MG63 (cell line): Measurements from ENCODE around the gene FHIP1A. TPM values are rescaled to one million over a fixed set of nuclear protein-coding genes. Genes with fewer than 3 reads are reported as not detected.

Experiments used
- DNase-seq: peaks from one replicate; pipeline ENCODE4 v3.0.0-alpha.2; 2020
- H3K27me3 ChIP-seq: fragments of 250-450 bp; sonication (Bioruptor Pico); 2 replicates; pipeline ENCODE4 v1.5.1; 2020; ENCODE audit warnings: mild to moderate bottlenecking, moderate library complexity
- H3K36me3 ChIP-seq: fragments of 250-450 bp; sonication (Bioruptor Pico); 2 replicates; pipeline ENCODE4 v1.5.1; 2020; ENCODE audit warnings: mild to moderate bottlenecking, moderate library complexity
- H3K4me3 ChIP-seq: fragments of 250-450 bp; sonication (Bioruptor Pico); 2 replicates; pipeline ENCODE4 v1.5.1; 2020; ENCODE audit warnings: mild to moderate bottlenecking, moderate library complexity
- H3K9me3 ChIP-seq: fragments of 250-450 bp; sonication (Bioruptor Pico); 2 replicates; pipeline ENCODE4 v1.5.1; 2020; ENCODE audit warnings: mild to moderate bottlenecking, moderate library complexity
- total RNA-seq: library from RNA; depleted of rRNA; stranded (reverse); fragments of >200 nt; shearing (Covaris generic); gene quantifications from 2 replicates; pipeline ENCODE4 v1.2.3, GENCODE V29; 2014; ENCODE audit warnings: low replicate concordance

Gene FHIP1A
- total RNA-seq, 1 experiment from 2014 or later, result 2.0 TPM

GRCh38 chr4:151408380-151408629, 671 bp upstream of the FHIP1A start:
- Histone ChIP-seq H3K27me3 (no peaks in the 10 kb centered on the region), H3K36me3 (no peaks in the 10 kb centered on the region), H3K9me3 (no peaks in the 10 kb centered on the region), H3K4me3 (peak overlapping the region; percentile 63)
- DNase-seq, result no peak

DNA sequence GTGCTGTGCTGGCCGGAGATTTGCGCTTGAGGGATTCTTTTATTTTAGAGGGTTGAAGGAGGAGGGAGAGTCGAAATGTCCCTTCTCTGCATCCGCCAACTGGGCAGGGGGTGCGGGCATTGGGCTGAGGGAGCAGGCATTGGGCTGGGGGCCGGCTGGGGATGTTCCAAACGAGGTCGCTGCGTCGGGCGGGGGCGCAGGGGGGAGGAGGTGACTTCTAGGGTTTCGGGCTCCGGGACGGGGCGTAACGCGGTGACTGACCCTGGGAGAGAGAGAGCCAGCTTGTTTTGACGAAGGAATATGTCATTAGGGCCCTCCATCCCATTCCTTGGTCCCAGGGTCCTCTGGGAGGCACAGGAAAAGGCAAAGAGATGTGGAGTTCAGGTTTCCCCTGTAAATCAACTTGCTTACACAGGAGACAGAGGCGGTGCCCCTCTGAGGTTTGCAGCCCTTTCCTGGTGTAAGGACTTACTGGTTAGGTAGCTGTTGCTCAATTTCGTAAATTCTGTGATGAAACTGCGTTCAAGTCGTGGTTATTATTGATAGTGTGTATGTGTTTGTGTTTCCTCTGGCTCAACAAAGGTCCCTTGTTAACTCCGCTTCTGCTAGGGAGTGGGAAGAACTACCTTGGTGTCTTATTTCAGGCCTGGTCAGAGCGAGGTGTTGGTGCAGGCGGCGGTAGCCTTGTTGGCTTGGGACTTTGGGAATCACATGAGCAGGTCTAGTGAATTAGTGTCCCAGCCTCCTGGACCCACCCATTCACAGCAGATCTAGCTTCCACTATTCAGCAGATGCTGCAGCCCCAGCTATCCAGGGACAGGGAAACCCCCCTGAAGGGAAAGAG, 716 bp downstream of the FHIP1A start:
- Histone ChIP-seq H3K9me3 (no peaks in the 10 kb centered on the region), H3K27me3 (no peaks in the 10 kb centered on the region), H3K4me3 (peak overlapping the region; percentile 63), H3K36me3 (no peaks in the 10 kb centered on the region)
- DNase-seq, result no peak

GRCh38 chr4:151415978-151416377, 7.0 kb downstream of the FHIP1A start:
- Histone ChIP-seq H3K4me3 (no peak overlapping the region), H3K9me3 (no peaks in the 10 kb centered on the region), H3K36me3 (no peaks in the 10 kb centered on the region), H3K27me3 (no peaks in the 10 kb centered on the region)
- DNase-seq, result no peak

GRCh38 chr4:151417164-151417571, 8.2 kb downstream of the FHIP1A start:
- Histone ChIP-seq H3K9me3 (no peaks in the 10 kb centered on the region), H3K27me3 (no peaks in the 10 kb centered on the region), H3K36me3 (no peaks in the 10 kb centered on the region), H3K4me3 (no peak overlapping the region)
- peak; percentile 9 for DNase-seq

GRCh38 chr4:151417766-151418376, 8.9 kb downstream of the FHIP1A start:
- DNase-seq, result peak; percentile 57
- Histone ChIP-seq H3K36me3 (no peaks in the 10 kb centered on the region), H3K9me3 (no peaks in the 10 kb centered on the region), H3K27me3 (no peaks in the 10 kb centered on the region), H3K4me3 (no peak overlapping the region)

- peak; percentile 42 for DNase-seq
- no peaks in the 10 kb centered on the region for H3K36me3 ChIP-seq
- H3K27me3 ChIP-seq, result no peaks in the 10 kb centered on the region
- H3K9me3 ChIP-seq, result no peaks in the 10 kb centered on the region
- no peak overlapping the region for H3K4me3 ChIP-seq
These were observed 9.4 kb downstream of the FHIP1A start for GRCh38 chr4:151418385-151418784.

GRCh38 chr4:151418856-151419255, 9.9 kb downstream of the FHIP1A start:
- Histone ChIP-seq H3K27me3 (no peaks in the 10 kb centered on the region), H3K4me3 (no peak overlapping the region), H3K9me3 (no peaks in the 10 kb centered on the region), H3K36me3 (no peaks in the 10 kb centered on the region)
- no peak for DNase-seq

GRCh38 chr4:151420250-151420807, 11.4 kb downstream of the FHIP1A start:
- Histone ChIP-seq H3K36me3 (no peaks in the 10 kb centered on the region), H3K27me3 (no peaks in the 10 kb centered on the region), H3K4me3 (no peak overlapping the region), H3K9me3 (no peaks in the 10 kb centered on the region)
- DNase-seq, result no peak

DNA sequence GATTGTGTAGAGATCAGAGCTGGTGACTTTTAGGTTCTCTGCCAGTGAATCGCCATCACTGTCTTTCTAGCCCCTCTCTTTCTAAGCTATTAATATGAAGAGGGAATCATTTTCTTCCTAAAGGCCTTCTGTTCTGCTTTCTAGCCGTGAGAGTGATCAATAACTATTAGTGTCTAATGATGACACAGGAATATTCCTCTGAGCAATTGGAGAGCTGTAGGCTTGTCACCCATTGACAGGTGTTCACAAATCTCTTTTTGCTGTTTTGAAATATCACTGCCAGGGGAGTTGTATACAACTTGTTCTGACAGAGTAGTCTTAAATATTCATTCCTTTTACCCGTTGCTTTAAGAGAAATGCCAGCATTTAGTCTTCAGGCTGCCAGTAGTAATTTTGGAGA, 13.9 kb downstream of the FHIP1A start:
- H3K9me3 ChIP-seq, result no peaks in the 10 kb centered on the region

GRCh38 chr4:151426513-151426912, 17.5 kb downstream of the FHIP1A start:
- Histone ChIP-seq H3K4me3 (no peak overlapping the region), H3K27me3 (no peaks in the 10 kb centered on the region), H3K9me3 (no peaks in the 10 kb centered on the region), H3K36me3 (no peaks in the 10 kb centered on the region)
- no peak for DNase-seq

More for the DNA sequence above, 13.9 kb downstream of the FHIP1A start:
- DNase-seq, result no peak
- Histone ChIP-seq H3K36me3 (no peaks in the 10 kb centered on the region), H3K4me3 (no peak overlapping the region), H3K27me3 (no peaks in the 10 kb centered on the region)

DNA sequence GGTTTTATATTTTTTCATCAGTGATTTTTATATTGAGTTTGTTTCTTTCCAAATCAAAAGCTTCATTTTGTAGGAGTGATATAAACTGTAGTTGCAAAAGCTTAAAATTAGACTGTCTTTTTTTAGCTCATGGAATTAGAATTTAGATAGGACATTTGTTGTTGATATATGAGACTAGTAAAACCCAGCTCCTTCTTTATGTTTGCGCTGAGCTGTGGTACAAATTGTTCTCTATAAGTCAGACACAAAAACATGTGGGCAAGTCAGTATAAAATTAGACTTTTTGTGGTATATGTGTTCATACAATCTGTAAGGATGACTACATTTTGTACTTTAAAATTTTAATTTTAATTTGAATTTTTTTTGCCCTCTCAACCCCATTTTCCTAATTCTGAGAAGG, 18.3 kb downstream of the FHIP1A start:
- H3K27me3 ChIP-seq, result no peaks in the 10 kb centered on the region
- no peaks in the 10 kb centered on the region for H3K9me3 ChIP-seq
- H3K4me3 ChIP-seq, result no peak overlapping the region
- H3K36me3 ChIP-seq, result no peaks in the 10 kb centered on the region
- DNase-seq, result no peak

GRCh38 chr4:151428346-151428745, 19.4 kb downstream of the FHIP1A start:
- Histone ChIP-seq H3K27me3 (no peaks in the 10 kb centered on the region), H3K36me3 (no peaks in the 10 kb centered on the region), H3K9me3 (no peaks in the 10 kb centered on the region), H3K4me3 (no peak overlapping the region)
- no peak for DNase-seq

GRCh38 chr4:151429957-151430570, 21.1 kb downstream of the FHIP1A start:
- no peak for DNase-seq
- H3K36me3 ChIP-seq, result no peaks in the 10 kb centered on the region

GRCh38 chr4:151430740-151431457, 21.9 kb downstream of the FHIP1A start:
- no peaks in the 10 kb centered on the region for H3K9me3 ChIP-seq
- DNase-seq, result no peak
- no peaks in the 10 kb centered on the region for H3K27me3 ChIP-seq
- no peaks in the 10 kb centered on the region for H3K36me3 ChIP-seq
- H3K4me3 ChIP-seq, result no peak overlapping the region

More at GRCh38 chr4:151429957-151430570, 21.1 kb downstream of the FHIP1A start:
- H3K27me3 ChIP-seq, result no peaks in the 10 kb centered on the region
- no peak overlapping the region for H3K4me3 ChIP-seq
- H3K9me3 ChIP-seq, result no peaks in the 10 kb centered on the region

- H3K27me3 ChIP-seq, result no peaks in the 10 kb centered on the region
- no peak for DNase-seq
- H3K36me3 ChIP-seq, result no peaks in the 10 kb centered on the region
- no peak overlapping the region for H3K4me3 ChIP-seq
- no peaks in the 10 kb centered on the region for H3K9me3 ChIP-seq
These were observed 22.8 kb downstream of the FHIP1A start for GRCh38 chr4:151431728-151432127.

- H3K9me3 ChIP-seq, result no peaks in the 10 kb centered on the region
- no peaks in the 10 kb centered on the region for H3K27me3 ChIP-seq
- no peak for DNase-seq
- H3K36me3 ChIP-seq, result no peaks in the 10 kb centered on the region
- no peak overlapping the region for H3K4me3 ChIP-seq
These were observed 23.7 kb downstream of the FHIP1A start for GRCh38 chr4:151432654-151433053.
